Measurements from ENCODE around the gene SHISA6.

SHISA6 gene

DNA sequence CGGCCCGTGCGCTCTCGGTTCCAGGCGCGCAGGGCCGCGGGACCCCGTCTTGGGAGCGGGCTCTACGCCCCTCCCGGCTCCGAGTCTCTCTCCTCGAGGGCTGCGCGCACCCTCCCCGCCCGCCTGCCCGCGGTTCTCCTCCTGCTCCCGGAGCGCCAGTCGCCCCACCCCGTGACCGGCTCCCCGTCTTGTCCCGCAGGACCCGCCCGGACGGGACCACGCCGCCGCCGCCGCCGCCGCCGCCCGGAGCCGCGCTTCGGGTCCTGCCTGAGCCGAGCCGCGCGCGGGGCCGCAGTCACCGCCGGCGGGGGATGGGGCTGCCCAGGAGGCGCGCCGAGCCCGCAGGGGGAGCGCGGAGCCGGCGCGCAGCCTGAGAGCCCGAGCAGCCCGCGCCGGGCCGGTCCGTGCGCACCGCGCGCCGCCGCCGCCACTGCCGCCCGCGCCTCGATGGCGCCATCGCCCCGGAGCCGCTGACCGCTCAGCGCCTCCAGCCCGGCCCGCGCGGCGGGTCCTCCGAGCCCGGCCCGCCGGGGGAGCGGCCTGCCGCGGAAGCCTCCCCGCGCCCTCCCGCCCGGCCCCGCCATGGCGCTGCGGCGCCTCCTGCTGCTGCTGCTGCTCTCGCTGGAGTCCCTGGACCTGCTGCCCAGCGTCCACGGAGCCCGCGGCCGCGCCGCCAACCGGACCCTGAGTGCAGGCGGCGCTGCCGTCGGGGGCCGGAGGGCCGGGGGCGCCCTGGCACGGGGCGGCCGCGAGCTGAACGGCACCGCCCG is at the start of gene SHISA6:
TSS of gene SHISA6 (plus strand) at position 373 of the 770 bp plus-strand sequence.
- no peak for DNase-seq (ENCODE audit: low read depth)

DNA sequence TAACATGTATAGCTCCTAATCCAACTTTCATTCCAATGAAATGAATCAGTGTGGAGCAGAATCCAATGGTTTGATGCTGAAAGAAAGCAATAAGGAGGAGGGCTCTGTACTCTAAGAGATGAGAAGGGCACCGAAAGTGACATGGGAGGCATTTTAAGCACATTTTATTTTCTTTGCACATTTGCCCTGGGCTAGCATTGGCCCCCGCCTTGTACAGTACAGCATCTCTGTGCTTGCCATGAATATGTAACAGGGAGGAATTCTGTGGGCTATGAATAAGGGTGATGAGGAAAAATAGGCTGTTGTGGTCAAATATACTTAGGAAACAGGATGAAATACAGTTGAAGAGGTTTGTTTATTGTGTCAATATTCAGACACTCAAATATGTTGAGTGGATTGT is 45.2 kb upstream of the SHISA6 start:
- DNase-seq (ENCODE audit: low read depth): no peak

- DNase-seq (ENCODE audit: low read depth): no peak
Observed at GRCh38 chr17:11204991-11205390, 36.0 kb upstream of the SHISA6 start.

DNA sequence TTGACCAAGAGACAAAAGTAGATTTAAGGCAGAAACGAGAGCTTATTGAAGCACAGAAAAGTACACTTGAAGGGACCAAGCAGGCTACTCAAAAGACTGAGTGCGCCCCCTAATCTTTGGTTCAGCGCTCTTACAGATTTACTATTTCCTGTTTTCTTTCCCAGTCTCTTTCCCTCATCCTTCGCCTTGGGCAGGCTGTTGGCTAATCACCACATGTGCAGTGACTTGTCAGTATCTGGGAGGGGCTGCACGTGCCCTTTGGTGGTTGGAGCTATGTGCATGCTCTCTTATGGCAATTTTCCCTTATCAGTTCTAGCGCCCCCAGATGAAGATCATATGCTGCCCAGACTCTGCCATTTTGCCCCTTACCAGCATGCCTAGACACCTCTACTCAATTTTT is 35.4 kb upstream of the SHISA6 start:
- no peak for DNase-seq (ENCODE audit: low read depth)

DNA sequence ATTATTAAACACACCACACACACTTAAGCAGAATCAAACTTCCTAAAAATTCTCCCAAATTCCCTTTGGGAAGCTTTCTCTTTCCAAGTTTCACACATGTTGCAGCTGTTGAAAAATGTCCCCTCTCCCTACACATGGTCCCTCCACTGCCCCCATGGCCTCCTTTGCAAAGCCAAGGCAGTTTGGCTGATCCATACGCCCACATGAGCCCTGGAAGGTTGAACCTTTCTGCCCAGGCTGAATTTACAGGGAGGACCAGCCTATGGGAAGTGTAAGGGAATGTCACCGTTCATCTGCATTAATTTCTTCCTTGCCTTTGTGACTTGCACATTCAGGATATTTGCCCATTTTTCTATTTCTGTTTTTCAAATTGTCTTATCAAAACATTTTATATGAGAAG is 31.1 kb upstream of the SHISA6 start:
- DNase-seq (ENCODE audit: low read depth): no peak

DNA sequence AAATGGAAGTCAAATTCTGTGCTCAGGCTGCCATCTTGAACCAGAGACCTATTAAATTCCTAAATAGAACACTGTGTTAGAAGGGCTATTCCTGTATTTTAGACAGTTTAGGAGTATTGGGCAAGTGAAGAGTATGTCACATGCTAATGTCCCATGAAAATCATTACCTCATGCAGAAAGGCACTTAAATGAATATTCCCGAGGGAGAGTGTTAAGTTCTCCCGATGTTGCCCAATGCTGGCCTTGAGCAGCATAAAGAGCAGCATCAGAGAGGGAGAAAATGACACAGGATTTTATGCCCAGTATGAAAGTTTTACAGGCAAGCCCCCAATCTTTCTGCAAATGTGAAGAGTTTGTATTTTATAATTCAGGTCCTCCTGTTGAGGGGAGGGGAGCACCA is 28.2 kb upstream of the SHISA6 start:
- DNase-seq (ENCODE audit: low read depth): no peak

DNA sequence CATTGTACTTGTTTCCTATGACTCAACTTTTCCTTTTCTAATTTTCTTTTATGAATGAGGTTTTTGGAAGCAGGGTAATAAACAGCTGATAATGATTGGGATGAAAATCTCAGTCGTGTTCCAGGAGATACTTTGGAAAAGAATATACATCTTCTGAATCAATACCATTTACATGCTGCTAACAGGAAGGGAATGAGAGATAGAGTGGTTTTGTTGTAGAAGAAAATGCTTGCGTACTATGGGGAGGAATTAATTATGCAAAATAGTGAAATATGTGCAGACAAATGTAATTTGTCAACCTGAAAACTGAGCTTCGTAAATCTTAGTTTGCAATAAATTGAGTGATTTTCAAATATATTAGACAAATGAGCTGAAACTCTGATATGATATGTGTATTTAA is 24.0 kb upstream of the SHISA6 start:
- DNase-seq (ENCODE audit: low read depth): no peak

GRCh38 chr17:11221196-11221595 is 19.8 kb upstream of the SHISA6 start:
- no peak for DNase-seq (ENCODE audit: low read depth)

GRCh38 chr17:11221721-11222120 is 19.3 kb upstream of the SHISA6 start:
- no peak for DNase-seq (ENCODE audit: low read depth)

DNA sequence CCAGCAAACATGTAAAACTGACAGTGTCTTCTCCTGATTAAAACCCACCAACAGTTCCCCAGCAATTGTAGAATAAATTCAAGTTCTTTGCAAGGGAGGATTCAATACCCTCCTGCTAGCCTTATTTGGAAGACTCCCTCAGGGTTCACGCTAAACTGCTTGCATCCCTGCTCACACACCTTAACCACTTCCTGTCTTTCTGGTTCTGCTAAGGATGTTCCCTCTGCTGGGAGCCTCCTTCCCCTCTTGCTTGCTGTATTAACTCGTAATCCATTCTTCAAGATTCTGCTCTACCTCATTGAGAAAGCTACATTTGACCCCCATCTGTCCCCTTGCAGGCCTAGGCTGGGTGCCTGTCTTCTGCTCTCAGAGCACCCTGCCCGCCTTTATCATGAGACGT is 2.3 kb upstream of the SHISA6 start:
- no peak for DNase-seq (ENCODE audit: low read depth)

- DNase-seq (ENCODE audit: low read depth): no peak
Observed at GRCh38 chr17:11239379-11239970, 1.5 kb upstream of the SHISA6 start.

DNA sequence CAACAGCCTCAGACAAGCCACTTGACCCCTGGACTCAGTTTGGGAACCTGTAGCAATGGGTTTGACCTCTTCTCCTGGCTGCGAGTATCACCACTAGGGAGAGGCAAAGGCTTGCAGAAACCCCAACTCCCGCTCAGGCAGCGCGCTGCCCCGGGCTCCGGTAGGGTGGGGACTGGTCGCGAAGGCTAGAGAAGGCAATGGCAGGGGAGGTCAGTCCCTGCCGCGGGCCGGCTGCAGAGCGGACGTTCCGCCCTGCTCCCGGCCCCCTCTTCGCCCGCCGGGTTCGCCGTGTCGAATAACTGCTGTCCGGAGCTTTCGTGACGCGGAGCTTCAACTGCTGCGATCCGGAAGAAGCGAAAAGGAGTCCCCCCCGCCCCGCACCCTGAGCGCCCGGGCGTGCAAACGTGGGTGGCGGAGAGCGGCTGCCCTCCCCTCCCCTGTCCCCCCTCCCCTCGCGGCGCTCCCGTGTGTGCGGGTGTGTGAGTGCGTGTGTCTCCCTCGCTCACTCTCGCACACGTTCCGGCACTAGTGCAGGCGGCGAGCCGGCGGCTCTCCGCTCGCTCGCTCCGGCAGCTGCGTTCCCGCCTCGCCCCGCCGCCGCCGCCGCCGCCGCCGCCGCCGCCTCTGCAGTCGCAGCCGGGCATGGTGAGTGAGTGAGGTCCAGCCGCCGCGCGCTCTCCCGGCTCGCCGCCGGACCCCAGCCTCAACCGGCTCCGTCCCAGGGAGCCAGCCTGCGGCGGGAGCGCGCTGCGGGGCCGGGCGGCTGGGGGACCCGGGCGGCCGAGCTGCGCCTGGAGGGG is 772 bp upstream of the SHISA6 start:
- DNase-seq (ENCODE audit: low read depth): no peak

- no peak for DNase-seq (ENCODE audit: low read depth)
Observed at GRCh38 chr17:11241611-11242226, 706 bp downstream of the SHISA6 start.

DNA sequence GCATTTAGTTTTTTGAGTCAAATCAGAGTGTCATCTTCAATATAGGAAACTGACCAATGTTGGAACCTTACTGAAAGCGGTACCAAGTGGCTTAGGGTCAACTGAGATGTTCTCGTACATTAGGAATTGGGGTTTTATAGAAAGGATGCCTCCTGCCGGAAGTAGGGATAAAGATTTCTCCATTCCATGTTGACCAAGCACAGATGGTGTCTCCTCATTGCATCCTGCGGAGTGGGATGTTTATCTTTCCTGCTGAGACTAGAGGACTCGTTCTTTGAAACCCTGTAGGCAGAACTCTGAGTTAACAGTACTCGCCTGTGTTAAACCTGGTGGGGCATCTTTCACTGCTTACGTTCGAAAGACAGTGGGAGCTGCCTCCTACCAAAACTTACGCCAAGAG is 1.4 kb downstream of the SHISA6 start:
- DNase-seq (ENCODE audit: low read depth): no peak

GRCh38 chr17:11244776-11245175 is 3.8 kb downstream of the SHISA6 start:
- DNase-seq (ENCODE audit: low read depth): no peak

- DNase-seq (ENCODE audit: low read depth): no peak
Observed at GRCh38 chr17:11245187-11245586, 4.2 kb downstream of the SHISA6 start.

DNA sequence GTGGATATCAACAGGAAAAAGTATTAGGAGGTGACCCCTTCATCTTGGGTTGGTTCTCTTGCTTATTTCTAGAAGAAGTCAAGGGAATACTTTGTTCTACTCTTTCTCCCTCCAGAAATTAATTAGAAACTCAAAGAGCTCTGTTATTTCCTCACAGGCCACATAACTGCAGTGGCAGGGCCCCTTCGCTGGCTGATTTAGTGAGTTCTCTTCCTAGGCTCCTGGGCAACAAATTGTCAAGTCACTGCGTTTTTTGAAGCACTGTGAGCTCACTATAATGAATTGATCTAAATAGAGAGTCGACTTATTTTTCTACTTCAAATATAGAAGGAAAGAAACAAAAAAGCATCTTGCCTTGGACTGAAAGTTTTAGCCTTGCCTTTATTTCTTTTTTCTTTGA is 4.8 kb downstream of the SHISA6 start:
- DNase-seq (ENCODE audit: low read depth): no peak

DNA sequence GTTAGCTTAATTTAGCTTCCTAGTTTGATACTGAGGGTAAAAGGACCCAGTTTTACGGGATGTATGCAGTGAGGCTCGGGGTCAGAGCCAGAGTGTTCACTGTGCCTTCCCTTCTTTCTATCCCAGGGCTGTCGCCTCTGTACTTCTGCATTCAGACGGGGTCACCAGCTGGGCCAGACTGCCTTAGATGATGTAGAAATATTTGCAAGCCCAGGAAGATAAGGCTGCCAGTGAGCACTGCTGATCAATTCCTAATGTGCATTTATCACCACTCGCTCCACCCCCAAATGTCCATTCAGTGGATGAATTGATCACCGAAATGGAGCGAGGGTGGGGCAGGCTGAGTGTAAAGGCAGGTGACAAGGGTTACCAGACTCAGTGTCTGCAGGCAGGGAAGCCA is 9.1 kb downstream of the SHISA6 start:
- no peak for DNase-seq (ENCODE audit: low read depth)

DNA sequence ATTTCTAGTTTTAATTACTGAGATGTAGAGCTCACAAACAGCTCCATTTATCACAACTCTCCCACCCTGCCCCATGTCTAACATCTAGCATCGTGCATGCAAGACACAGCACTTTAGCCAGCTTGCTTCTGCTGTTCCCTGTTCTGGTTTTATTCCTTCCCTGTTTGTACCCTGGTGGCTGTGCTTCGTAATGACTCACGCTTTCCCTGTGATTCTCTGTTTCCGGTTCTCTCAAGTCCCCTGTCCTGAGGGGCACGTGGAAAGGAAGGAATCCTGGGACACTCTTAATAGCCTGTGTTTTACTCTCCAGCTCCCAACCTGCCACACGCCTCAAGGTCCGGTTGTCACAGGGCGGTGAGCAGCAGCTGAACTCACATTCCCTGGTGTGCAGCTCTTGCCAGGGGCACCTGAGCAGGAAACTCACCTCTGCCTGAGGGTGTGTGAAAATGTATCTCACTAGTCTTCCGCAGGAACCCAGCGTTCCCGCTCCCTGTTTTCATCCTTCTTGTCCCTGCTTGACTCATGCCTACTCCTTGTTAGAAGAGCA is 10.6 kb downstream of the SHISA6 start:
- no peak for DNase-seq (ENCODE audit: low read depth)

- DNase-seq (ENCODE audit: low read depth): no peak
Observed at GRCh38 chr17:11252146-11252545, 11.1 kb downstream of the SHISA6 start.

- DNase-seq (ENCODE audit: low read depth): no peak
Observed at GRCh38 chr17:11256877-11257276, 15.9 kb downstream of the SHISA6 start.

DNA sequence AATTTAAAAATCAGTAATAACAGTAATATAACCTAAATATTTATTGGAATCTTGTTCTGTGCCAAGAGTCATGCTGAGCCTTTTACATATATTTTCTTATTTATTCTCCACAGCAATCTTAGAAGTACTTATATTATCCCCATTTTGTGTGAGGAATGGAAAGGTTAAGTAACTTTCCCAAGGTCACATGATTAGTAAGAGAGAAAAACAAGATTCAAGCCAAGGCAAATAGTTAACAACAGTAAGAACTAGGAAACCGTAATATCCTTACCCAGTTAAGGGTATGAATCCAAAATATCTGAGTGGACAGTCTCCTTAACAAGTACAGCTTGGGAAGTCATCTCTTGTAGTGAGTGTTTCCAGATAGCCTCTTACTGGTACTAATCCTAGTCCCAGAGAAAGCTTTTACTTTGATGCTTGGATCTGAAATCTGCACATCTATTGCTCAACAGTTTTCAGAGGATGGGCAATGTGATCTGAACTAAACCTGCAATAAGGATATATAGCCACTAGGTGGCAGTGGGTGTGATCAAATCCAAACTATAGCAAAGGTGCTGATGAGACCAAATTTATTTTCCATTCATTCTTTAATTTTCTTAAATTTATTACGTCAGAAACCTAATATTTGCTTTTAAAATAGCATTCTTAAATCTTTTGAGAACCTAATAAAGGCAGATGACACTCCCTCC is 23.3 kb downstream of the SHISA6 start:
- peak; percentile 11 for DNase-seq (ENCODE audit: low read depth)
